Gastrocnemius medialis (tissue), 4 donors: ENCODE results near the gene TTC3.

Experiments used
- CTCF ChIP-seq, 5 experiments: fragments of 450-650 bp in 3 of 5; fragments of 200-600 bp in 2 of 5; sonication (generic) in 2 of 5; IDR thresholded peaks in 4 of 5; conservative IDR thresholded peaks in 1 of 5; 1 replicate in 4 of 5; 2 replicates in 1 of 5; pipeline ENCODE4 v1.5.1; 2016 to 2019; ENCODE audit warnings: antibody characterized with exemption in 5 of 5, mild to moderate bottlenecking in 3 of 5, moderate library complexity in 3 of 5
- POLR2A ChIP-seq, 2 donors: fragments of 450-650 bp; IDR thresholded peaks; one replicate each; pipeline ENCODE4 v1.6.1; 2017; ENCODE audit warnings: antibody characterized with exemption in 2 of 2, mild to moderate bottlenecking in 2 of 2, moderate library complexity in 2 of 2

- TF ChIP-seq CTCF (IDR thresholded peaks at IDR 0.05 in 4 of 5, conservative IDR thresholded peaks at IDR 0.05 in 1 of 5) = no peak
- no peak for TF ChIP-seq POLR2A (IDR thresholded peaks at IDR 0.05)
These were observed 92.5 kb downstream of the TTC3 start for GRCh38 chr21:37165586-37165985.
